HepG2 (cell line): ENCODE results near the gene ZNF714. TPM values are rescaled to one million over a fixed set of nuclear protein-coding genes. Genes with fewer than 3 reads are reported as not detected.

Experiments
- ATAC-seq: fragments of 200-7000 bp; cut with Tn5 transposase; 3 replicates; pipeline ENCODE4 v1.9.1; 2020; ENCODE audit warnings: mild to moderate bottlenecking, moderate library complexity
- BruUV-seq: library from RNA; stranded (reverse); fragments of 400-500 nt; replicated peaks from 2 replicates; lab custom pipeline; 2021; lab: Mats Ljungman, UMichigan
- CTCF ChIA-PET: fragments of 300-600 bp; formaldehyde crosslinking; extraction: SDS; loops from one replicate; lab custom pipeline; 2021; ENCODE audit warnings: low total read pairs, inconsistent platforms, low intra/inter-chr PET ratio; lab: Yijun Ruan, JAX
- POLR2A ChIA-PET: fragments of 350-600 bp; sonication (Branson Sonifier 250); formaldehyde crosslinking; loops from one replicate; lab custom pipeline; 2020; ENCODE audit warnings: antibody characterized with exemption, inconsistent platforms; lab: Yijun Ruan, JAX
- DNase-seq: peaks from one replicate; pipeline ENCODE4 v3.0.0-alpha.2; 2015; ENCODE audit warnings: low spot score
- FAIRE-seq: peaks from 3 replicates; lab custom pipeline; 2011; peaks lifted over from hg19 to GRCh38; lab: Jason Lieb, UNC
- H2AFZ ChIP-seq: one replicate; pipeline ENCODE4 v1.6.1; 2011; ENCODE audit warnings: low read length, inconsistent platforms
- H3K27ac ChIP-seq: fragments of 300-600 bp; 3 replicates; pipeline ENCODE4 v1.8.0; 2011; ENCODE audit warnings: mixed run types, mild to moderate bottlenecking, mixed read lengths, low read length, inconsistent platforms; ENCODE audit not compliant: insufficient read depth; ENCODE audit errors: extremely low read length
- H3K27me3 ChIP-seq, 2 experiments: fragments of 200-600 bp in 1 of 2; 2 replicates in 1 of 2; 3 replicates in 1 of 2; pipeline versions ENCODE4 v1.6.0 to v1.8.0; 2011; ENCODE audit warnings: low read length in 2 of 2, mild to moderate bottlenecking in 2 of 2, moderate library complexity in 2 of 2, inconsistent platforms in 1 of 2; ENCODE audit not compliant: insufficient read depth in 2 of 2, control insufficient read depth in 1 of 2
- H3K36me3 ChIP-seq, 2 experiments: fragments of 200-600 bp in 1 of 2; replicated peaks in 1 of 2; 2 replicates in 1 of 2; 3 replicates in 1 of 2; pipeline versions ENCODE4 v1.5.1 to v1.8.0; 2011; ENCODE audit warnings: low read length in 2 of 2, inconsistent platforms in 1 of 2; ENCODE audit not compliant: insufficient read depth in 2 of 2, control insufficient read depth in 1 of 2
- H3K4me1 ChIP-seq: 2 replicates; pipeline ENCODE4 v1.5.1; 2012; ENCODE audit warnings: low read length, inconsistent platforms; ENCODE audit not compliant: insufficient read depth
- H3K4me2 ChIP-seq: 2 replicates; pipeline ENCODE4 v1.6.0; 2011; ENCODE audit warnings: low read depth, low read length, inconsistent platforms
- H3K4me3 ChIP-seq, 3 experiments: fragments of 200-600 bp in 1 of 3; sonication (generic), shearing (Covaris generic) in 1 of 3; replicated peaks in 1 of 3; 2 replicates each; pipeline ENCODE4 v1.5.1; 2011 to 2016; ENCODE audit warnings: low read length in 3 of 3, inconsistent platforms in 2 of 3, low read depth in 2 of 3, mild to moderate bottlenecking in 2 of 3, control low read depth in 1 of 3, mixed read lengths in 1 of 3; ENCODE audit not compliant: insufficient read depth in 1 of 3
- H3K79me2 ChIP-seq: one replicate; pipeline ENCODE4 v1.6.1; 2011; ENCODE audit warnings: low read length, inconsistent platforms; ENCODE audit not compliant: insufficient read depth
- H3K9ac ChIP-seq: 2 replicates; pipeline ENCODE4 v1.6.0; 2011; ENCODE audit warnings: mild to moderate bottlenecking, low read depth, low read length, inconsistent platforms; ENCODE audit not compliant: insufficient read depth
- H3K9me3 ChIP-seq: 2 replicates; pipeline ENCODE4 v1.5.1; 2012; ENCODE audit warnings: mild to moderate bottlenecking, low read length
- H4K20me1 ChIP-seq: 2 replicates; pipeline ENCODE4 v1.6.0; 2011; ENCODE audit warnings: inconsistent platforms, mild to moderate bottlenecking, low read length, moderate library complexity; ENCODE audit not compliant: insufficient read depth
- ARHGAP35 ChIP-seq: sonication (generic); formaldehyde crosslinking; IDR thresholded peaks from 2 replicates; pipeline ENCODE4 v1.9.0; 2022; ENCODE audit warnings: mild to moderate bottlenecking, inconsistent platforms, moderate library complexity, missing genetic modification reagents, borderline replicate concordance
- ELF4 ChIP-seq: sonication (generic); formaldehyde crosslinking; IDR thresholded peaks from 2 replicates; pipeline ENCODE4 v1.5.0; 2020; ENCODE audit warnings: missing genetic modification reagents, mild to moderate bottlenecking, moderate library complexity, borderline replicate concordance
- LBX2 ChIP-seq: sonication (generic); formaldehyde crosslinking; IDR thresholded peaks from 2 replicates; pipeline ENCODE4 v1.5.0; 2020; ENCODE audit warnings: missing genetic modification reagents, mild to moderate bottlenecking, borderline replicate concordance
- NAIF1 ChIP-seq: sonication (generic); formaldehyde crosslinking; IDR thresholded peaks from 2 replicates; pipeline ENCODE4 v1.5.0; 2020; ENCODE audit warnings: mild to moderate bottlenecking, missing genetic modification reagents, borderline replicate concordance
- PAX8 ChIP-seq: sonication (generic); formaldehyde crosslinking; IDR thresholded peaks from 2 replicates; pipeline ENCODE4 v1.8.0; 2022; ENCODE audit warnings: mild to moderate bottlenecking, missing genetic modification reagents, borderline replicate concordance
- RBAK ChIP-seq: sonication (generic); formaldehyde crosslinking; IDR thresholded peaks from 2 replicates; pipeline ENCODE4 v1.5.1; 2020; ENCODE audit warnings: mild to moderate bottlenecking, missing genetic modification reagents
- RBM22 ChIP-seq: fragments of 200-400 bp; formaldehyde crosslinking; optimal IDR thresholded peaks from 2 replicates; pipeline ENCODE3; 2017; ENCODE audit warnings: mild to moderate bottlenecking, low read length, moderate library complexity
- SNAPC2 ChIP-seq: sonication (generic); formaldehyde crosslinking; IDR thresholded peaks from 2 replicates; pipeline ENCODE4 v1.8.1; 2022; ENCODE audit warnings: mild to moderate bottlenecking, missing genetic modification reagents
- SRF ChIP-seq: IDR thresholded peaks from 2 replicates; pipeline ENCODE4 v1.6.1; 2011; ENCODE audit warnings: mild to moderate bottlenecking, low read depth, low read length, moderate library complexity
- TEAD3 ChIP-seq: optimal IDR thresholded peaks from 2 replicates; pipeline ENCODE3; 2016; ENCODE audit warnings: borderline replicate concordance
- YY1 ChIP-seq: IDR thresholded peaks from 2 replicates; pipeline ENCODE4 v1.6.1; 2011; ENCODE audit warnings: low read length, low read depth, moderate library complexity, mild to moderate bottlenecking; ENCODE audit not compliant: insufficient read depth, insufficient replicate concordance
- ZNF224 ChIP-seq: sonication (generic); formaldehyde crosslinking; IDR thresholded peaks from 2 replicates; pipeline ENCODE4 v1.5.0; 2020; ENCODE audit warnings: mild to moderate bottlenecking, missing genetic modification reagents
- ZNF280B ChIP-seq: sonication (generic); formaldehyde crosslinking; IDR thresholded peaks from 2 replicates; pipeline ENCODE4 v1.5.0; 2020; ENCODE audit warnings: missing genetic modification reagents, mild to moderate bottlenecking, borderline replicate concordance
- ZNF431 ChIP-seq: sonication (generic); formaldehyde crosslinking; IDR thresholded peaks from 2 replicates; pipeline ENCODE4 v1.9.0; 2022; ENCODE audit warnings: missing genetic modification reagents, low read depth, mild to moderate bottlenecking, borderline replicate concordance
- ZNF44 ChIP-seq: sonication (generic); formaldehyde crosslinking; IDR thresholded peaks from 2 replicates; pipeline ENCODE4 v1.5.1; 2020; ENCODE audit warnings: mild to moderate bottlenecking, missing genetic modification reagents
- ZNF639 ChIP-seq: conservative IDR thresholded peaks from 2 replicates; pipeline ENCODE4 v1.6.1; 2018; ENCODE audit warnings: missing genetic modification reagents
- WGBS: methylation state at CpG from one replicate; pipeline ENCODE4 v1.1.6; 2017; ENCODE audit warnings: low lambda C conversion rate; 5-methylcytosine and 5-hydroxymethylcytosine counted together
- in situ Hi-C: cut with HindIII; loops from 2 replicates; pipeline ENCODE4 v1.10.0; 2017; ENCODE audit warnings: low pct_unique_long_range_greater_than_20kb; ENCODE audit not compliant: extremely low pct_ligation_motif_present
- intact Hi-C: fragments of 100-400 bp; cut with micrococcal nuclease; formaldehyde crosslinking; loops from one replicate; pipeline ENCODE4 v1.10.0; 2022; ENCODE audit not compliant: unreplicated experiment
- polyA plus RNA-seq, 8 experiments: library from polyadenylated mRNA; depleted of rRNA in 3 of 8; stranded (reverse) in 7 of 8; unstranded in 1 of 8; fragments of >200 nt; fragmentation: Illumina TruSeq in 4 of 8; extraction: Trizol in 4 of 8; gene quantifications; 2 replicates each; pipeline versions ENCODE4 v1.2.1 to v1.2.3, GENCODE V29; 2011 to 2016; ENCODE audit warnings: low read depth in 4 of 8, missing spikeins in 1 of 8, mixed read lengths in 1 of 8; ENCODE audit not compliant: insufficient read depth in 1 of 8
- total RNA-seq, 5 experiments: library from RNA; depleted of rRNA; stranded (reverse); fragments of >200 nt; fragmentation: Illumina TruSeq; extraction: Trizol; gene quantifications; 2 replicates each; pipeline ENCODE4 v1.2.3, GENCODE V29; 2016; ENCODE audit warnings: low read depth in 1 of 5

Gene ZNF714
- total and polyA plus RNA-seq, 2 of the 13 experiments (the other 11 are each of a cell fraction or from before 2014, with no cell fraction given) = 6.7 to 27.8 TPM

GRCh38 chr19:21117041-21117907, 35.3 kb downstream of the ZNF714 start:
- Histone ChIP-seq H3K27me3 (no peaks in the 10 kb centered on the region; a peak in 1 of 5 replicates), H3K4me3 (no peak overlapping the region), H3K36me3 (peaks cover 2 to 24% of the 10 kb centered on the region in 2 experiments; a peak in 2 of 5 replicates), H3K4me1 (no peaks in the 10 kb centered on the region), H3K27ac (no peak overlapping the region), H2AFZ (no peak overlapping the region), H3K9me3 (peaks cover 6% of the 10 kb centered on the region; the same call in 1 of the 2 replicates), H4K20me1 (no peaks in the 10 kb centered on the region), H3K9ac (no peak overlapping the region), H3K79me2 (no peaks in the 10 kb centered on the region), H3K4me2 (no peak overlapping the region)
- in situ Hi-C loops (no loop called here), intact Hi-C loops (no loop called here)
- ChIA-PET CTCF (no interaction called here), POLR2A (no interaction called here)
- FAIRE-seq (no peak), DNase-seq (no peak), ATAC-seq (no peak)
- 95% methylated on average over 2 of the region's 2 CpGs for WGBS
- BruUV-seq = TSS peak; percentile 41
- TF ChIP-seq ZNF280B (CRISPR knock-in tag) = no peak
- TF ChIP-seq ARHGAP35 (CRISPR knock-in tag) = no peak
- no peak for TF ChIP-seq ZNF639
- TF ChIP-seq SNAPC2 (CRISPR knock-in tag) = no peak
- no peak for TF ChIP-seq RBM22
- no peak for TF ChIP-seq ZNF224 (CRISPR knock-in tag)
- no peak for TF ChIP-seq RBAK (CRISPR knock-in tag)
- TF ChIP-seq ELF4 (CRISPR knock-in tag) = no peak
- TF ChIP-seq TEAD3 (CRISPR knock-in tag) = no peak
- TF ChIP-seq NAIF1 (CRISPR knock-in tag) = no peak
- TF ChIP-seq YY1 = no peak
- TF ChIP-seq LBX2 = no peak
- TF ChIP-seq PAX8 (CRISPR knock-in tag) = no peak
- no peak for TF ChIP-seq SRF
- TF ChIP-seq ZNF44 (CRISPR knock-in tag) = no peak
- no peak for TF ChIP-seq ZNF431 (CRISPR knock-in tag)
